GM19463 (cell line): Measurements from ENCODE around the gene MRPL58.
"Not testable (repeated sequence)": the region's sequence is repeated elsewhere in the genome, so short reads cannot be mapped to it uniquely, and the experiment has no call there.

Source experiments
- ATAC-seq: cut with Tn5 transposase; IDR thresholded peaks from one replicate; pipeline ENCODE4 v1.9.1; 2021; ENCODE audit warnings: mild to moderate bottlenecking, moderate library complexity; ENCODE audit not compliant: unreplicated experiment

The MRPL58 gene

GRCh38 chr17:74987418-74987908 lies 25.0 kb upstream of the MRPL58 start, which contains the start of gene CDR2L:
Gene CDR2L, plus strand, starts transcription at chr17:74987632. Its CDS starts 412 bp downstream, at chr17:74988044.
- peak; percentile 96 for ATAC-seq

GRCh38 chr17:74987909-74988711 lies 24.4 kb upstream of the MRPL58 start:
- peak; percentile 38 for ATAC-seq

- no peak for ATAC-seq
Measured at GRCh38 chr17:74990581-74991105, 21.8 kb upstream of the MRPL58 start.

- ATAC-seq: no peak
Measured at GRCh38 chr17:74992223-74992622, 20.2 kb upstream of the MRPL58 start.

GRCh38 chr17:74994440-74994839 lies 18.0 kb upstream of the MRPL58 start:
- no peak for ATAC-seq

GRCh38 chr17:74995847-74996246 lies 16.6 kb upstream of the MRPL58 start:
- ATAC-seq: no peak

- ATAC-seq: no peak
Measured at GRCh38 chr17:74998783-74999182, 13.7 kb upstream of the MRPL58 start.

GRCh38 chr17:74999523-74999922 lies 12.9 kb upstream of the MRPL58 start:
- ATAC-seq: no peak

- ATAC-seq: no peak
Measured at GRCh38 chr17:75001915-75002843, 10.3 kb upstream of the MRPL58 start.

GRCh38 chr17:75003070-75003956 lies 9.2 kb upstream of the MRPL58 start:
- no peak for ATAC-seq

GRCh38 chr17:75003957-75004355 lies 8.5 kb upstream of the MRPL58 start:
- ATAC-seq: no peak

GRCh38 chr17:75004371-75004770 lies 8.1 kb upstream of the MRPL58 start:
- ATAC-seq: no peak

- no peak for ATAC-seq
Measured at GRCh38 chr17:75005291-75005690, 7.2 kb upstream of the MRPL58 start.

GRCh38 chr17:75006084-75006483 lies 6.4 kb upstream of the MRPL58 start:
- not testable (repeated sequence) for ATAC-seq

GRCh38 chr17:75006653-75007052 lies 5.8 kb upstream of the MRPL58 start:
- ATAC-seq: no peak

- no peak for ATAC-seq
Measured at GRCh38 chr17:75008373-75008772, 4.1 kb upstream of the MRPL58 start.

GRCh38 chr17:75009139-75009724 lies 3.2 kb upstream of the MRPL58 start:
- no peak for ATAC-seq

GRCh38 chr17:75010683-75011400 lies 1.6 kb upstream of the MRPL58 start:
- no peak for ATAC-seq

- ATAC-seq: no peak
Measured at GRCh38 chr17:75011401-75012095, 922 bp upstream of the MRPL58 start.
